ENCODE measurements around the gene TNIK. TPM values are rescaled to one million over a fixed set of nuclear protein-coding genes. Genes with fewer than 3 reads are reported as not detected.

Gene TNIK
- total and polyA plus RNA-seq, 10 of the 15 experiments (the other 5 are each of a cell fraction or from before 2014, with no cell fraction given): 13.9 to 74.3 (median 48.2) TPM

DNA sequence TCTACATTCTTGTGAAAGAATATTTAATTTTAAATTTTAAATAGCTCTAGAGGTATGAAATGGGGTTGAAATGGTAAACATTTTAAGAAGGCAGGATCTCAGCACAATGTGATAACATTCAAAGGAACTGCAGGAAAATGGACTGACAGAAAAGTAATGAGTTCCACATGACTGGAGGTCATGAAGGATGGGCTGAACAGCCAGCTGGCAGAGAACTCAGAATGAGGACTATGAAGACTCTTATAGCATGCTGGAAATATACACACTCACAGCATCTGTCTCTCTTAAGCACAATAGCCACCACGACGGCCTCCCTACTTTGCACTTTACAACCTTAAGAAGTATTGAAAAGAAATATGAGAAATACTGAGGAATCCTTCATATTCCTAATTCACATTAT is 94.7 kb downstream of the TNIK start (continued):
- TF ChIP-seq, protein P1, sequence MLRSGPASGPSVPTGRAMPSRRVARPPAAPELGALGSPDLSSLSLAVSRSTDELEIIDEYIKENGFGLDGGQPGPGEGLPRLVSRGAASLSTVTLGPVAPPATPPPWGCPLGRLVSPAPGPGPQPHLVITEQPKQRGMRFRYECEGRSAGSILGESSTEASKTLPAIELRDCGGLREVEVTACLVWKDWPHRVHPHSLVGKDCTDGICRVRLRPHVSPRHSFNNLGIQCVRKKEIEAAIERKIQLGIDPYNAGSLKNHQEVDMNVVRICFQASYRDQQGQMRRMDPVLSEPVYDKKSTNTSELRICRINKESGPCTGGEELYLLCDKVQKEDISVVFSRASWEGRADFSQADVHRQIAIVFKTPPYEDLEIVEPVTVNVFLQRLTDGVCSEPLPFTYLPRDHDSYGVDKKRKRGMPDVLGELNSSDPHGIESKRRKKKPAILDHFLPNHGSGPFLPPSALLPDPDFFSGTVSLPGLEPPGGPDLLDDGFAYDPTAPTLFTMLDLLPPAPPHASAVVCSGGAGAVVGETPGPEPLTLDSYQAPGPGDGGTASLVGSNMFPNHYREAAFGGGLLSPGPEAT (IDR thresholded peaks at IDR 0.05; ENCODE audit: low read depth): no peak

DNA sequence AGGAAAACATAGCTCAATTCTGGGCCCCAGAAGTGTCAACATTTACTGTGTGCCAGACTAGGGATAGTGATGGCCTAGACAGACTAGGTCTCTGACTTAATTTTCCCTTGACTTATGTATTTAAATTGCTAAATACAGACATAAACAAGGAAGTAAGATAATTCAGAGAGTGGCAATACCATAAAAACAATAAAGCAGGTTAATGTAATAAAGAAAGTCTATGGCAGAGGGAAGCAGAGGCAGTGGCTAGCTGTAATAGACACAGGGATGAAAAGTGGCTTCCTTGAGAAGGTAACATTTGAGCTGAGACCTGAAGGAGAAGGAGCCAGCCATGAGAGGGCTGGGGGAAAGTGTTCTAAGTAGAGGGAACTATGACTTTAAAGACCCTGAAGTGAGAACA is 95.7 kb downstream of the TNIK start:
- H2AFZ ChIP-seq (ENCODE audit: control insufficient read depth, low read depth, low read length): no peak overlapping the region
- intact Hi-C loops (cut with micrococcal nuclease; ENCODE audit: unreplicated experiment) (no loop called here), in situ Hi-C loops (cut with MboI) (no loop called here)
- H3K79me2 ChIP-seq (ENCODE audit: control insufficient read depth, insufficient read depth, low read length): peaks cover 90% of the 10 kb centered on the region
- H3K27ac ChIP-seq (ENCODE audit: control insufficient read depth, insufficient read depth): no peak overlapping the region
- BruUV-seq (replicated peaks): no TSS peak
- H4K20me1 ChIP-seq (ENCODE audit: control insufficient read depth, insufficient read depth): no peaks in the 10 kb centered on the region
- H3K36me3 ChIP-seq (ENCODE audit: control insufficient read depth in 2 of 2, insufficient read depth in 2 of 2, low read length in 1 of 2): peaks cover 0 to 13% of the 10 kb centered on the region in 2 experiments; a peak in 2 of 4 replicates
- DNase-seq (ENCODE audit: low read depth, low spot score) (no peak), FAIRE-seq (no peak), ATAC-seq (no peak)
- H3K9me3 ChIP-seq (replicated peaks; ENCODE audit: control insufficient read depth, insufficient read depth, low read length): peaks cover 3% of the 10 kb centered on the region
- no peak overlapping the region for H3K9ac ChIP-seq (ENCODE audit: control insufficient read depth, insufficient read depth, low read length)
- ChIA-PET RAD21 (ENCODE audit: unreplicated experiment) (interaction anchor here (1.4 kb wide), 1 partner anchor 48 kb away, joined by 6 read pairs; no protein-coding TSS in a partner anchor), CTCF (interaction anchor here (1.1 to 3.0 kb wide), 4 partner anchors 10 to 201 kb away, joined by 3 to 12 read pairs (median 4); no protein-coding TSS in a partner anchor), SMC1A (ENCODE audit: uncharacterized antibody, unreplicated experiment) (interaction anchor here (0.7 to 6.5 kb wide), 9 partner anchors 7 to 97 kb away, joined by 3 to 56 read pairs (median 6); no protein-coding TSS in a partner anchor), POLR2A (interaction anchor here (0.7 to 1.0 kb wide), 2 partner anchors 33 to 62 kb away, joined by 3 to 10 read pairs; no protein-coding TSS in a partner anchor)
- H3K4me2 ChIP-seq (ENCODE audit: control insufficient read depth, insufficient read depth): no peak overlapping the region
- no peak overlapping the region for H3K4me3 ChIP-seq
- no peak for TF ChIP-seq ZSCAN29 (IDR thresholded peaks at IDR 0.05)
- no peak for TF ChIP-seq NR2C2 (IDR thresholded peaks at IDR 0.05; ENCODE audit: borderline replicate concordance, control insufficient read depth, insufficient read length, low read depth)
- TF ChIP-seq RUNX3 (IDR thresholded peaks at IDR 0.05; ENCODE audit: low read length): no peak
- TF ChIP-seq YBX1 (IDR thresholded peaks at IDR 0.05): no peak
- no peak for TF ChIP-seq CBX5 (IDR thresholded peaks at IDR 0.05; ENCODE audit: low read depth)
- no peak for TF ChIP-seq TARDBP (IDR thresholded peaks at IDR 0.05; ENCODE audit: borderline replicate concordance)
- TF ChIP-seq, protein P2, sequence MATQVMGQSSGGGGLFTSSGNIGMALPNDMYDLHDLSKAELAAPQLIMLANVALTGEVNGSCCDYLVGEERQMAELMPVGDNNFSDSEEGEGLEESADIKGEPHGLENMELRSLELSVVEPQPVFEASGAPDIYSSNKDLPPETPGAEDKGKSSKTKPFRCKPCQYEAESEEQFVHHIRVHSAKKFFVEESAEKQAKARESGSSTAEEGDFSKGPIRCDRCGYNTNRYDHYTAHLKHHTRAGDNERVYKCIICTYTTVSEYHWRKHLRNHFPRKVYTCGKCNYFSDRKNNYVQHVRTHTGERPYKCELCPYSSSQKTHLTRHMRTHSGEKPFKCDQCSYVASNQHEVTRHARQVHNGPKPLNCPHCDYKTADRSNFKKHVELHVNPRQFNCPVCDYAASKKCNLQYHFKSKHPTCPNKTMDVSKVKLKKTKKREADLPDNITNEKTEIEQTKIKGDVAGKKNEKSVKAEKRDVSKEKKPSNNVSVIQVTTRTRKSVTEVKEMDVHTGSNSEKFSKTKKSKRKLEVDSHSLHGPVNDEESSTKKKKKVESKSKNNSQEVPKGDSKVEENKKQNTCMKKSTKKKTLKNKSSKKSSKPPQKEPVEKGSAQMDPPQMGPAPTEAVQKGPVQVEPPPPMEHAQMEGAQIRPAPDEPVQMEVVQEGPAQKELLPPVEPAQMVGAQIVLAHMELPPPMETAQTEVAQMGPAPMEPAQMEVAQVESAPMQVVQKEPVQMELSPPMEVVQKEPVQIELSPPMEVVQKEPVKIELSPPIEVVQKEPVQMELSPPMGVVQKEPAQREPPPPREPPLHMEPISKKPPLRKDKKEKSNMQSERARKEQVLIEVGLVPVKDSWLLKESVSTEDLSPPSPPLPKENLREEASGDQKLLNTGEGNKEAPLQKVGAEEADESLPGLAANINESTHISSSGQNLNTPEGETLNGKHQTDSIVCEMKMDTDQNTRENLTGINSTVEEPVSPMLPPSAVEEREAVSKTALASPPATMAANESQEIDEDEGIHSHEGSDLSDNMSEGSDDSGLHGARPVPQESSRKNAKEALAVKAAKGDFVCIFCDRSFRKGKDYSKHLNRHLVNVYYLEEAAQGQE (IDR thresholded peaks at IDR 0.05; ENCODE audit: low read depth, low read length): no peak
- no peak for TF ChIP-seq ZNF217 (IDR thresholded peaks at IDR 0.05)
- no peak for TF ChIP-seq MYC (IDR thresholded peaks at IDR 0.05; ENCODE audit: insufficient read depth, insufficient read length, insufficient replicate concordance, low read length, severe bottlenecking)
- TF ChIP-seq, protein P3, sequence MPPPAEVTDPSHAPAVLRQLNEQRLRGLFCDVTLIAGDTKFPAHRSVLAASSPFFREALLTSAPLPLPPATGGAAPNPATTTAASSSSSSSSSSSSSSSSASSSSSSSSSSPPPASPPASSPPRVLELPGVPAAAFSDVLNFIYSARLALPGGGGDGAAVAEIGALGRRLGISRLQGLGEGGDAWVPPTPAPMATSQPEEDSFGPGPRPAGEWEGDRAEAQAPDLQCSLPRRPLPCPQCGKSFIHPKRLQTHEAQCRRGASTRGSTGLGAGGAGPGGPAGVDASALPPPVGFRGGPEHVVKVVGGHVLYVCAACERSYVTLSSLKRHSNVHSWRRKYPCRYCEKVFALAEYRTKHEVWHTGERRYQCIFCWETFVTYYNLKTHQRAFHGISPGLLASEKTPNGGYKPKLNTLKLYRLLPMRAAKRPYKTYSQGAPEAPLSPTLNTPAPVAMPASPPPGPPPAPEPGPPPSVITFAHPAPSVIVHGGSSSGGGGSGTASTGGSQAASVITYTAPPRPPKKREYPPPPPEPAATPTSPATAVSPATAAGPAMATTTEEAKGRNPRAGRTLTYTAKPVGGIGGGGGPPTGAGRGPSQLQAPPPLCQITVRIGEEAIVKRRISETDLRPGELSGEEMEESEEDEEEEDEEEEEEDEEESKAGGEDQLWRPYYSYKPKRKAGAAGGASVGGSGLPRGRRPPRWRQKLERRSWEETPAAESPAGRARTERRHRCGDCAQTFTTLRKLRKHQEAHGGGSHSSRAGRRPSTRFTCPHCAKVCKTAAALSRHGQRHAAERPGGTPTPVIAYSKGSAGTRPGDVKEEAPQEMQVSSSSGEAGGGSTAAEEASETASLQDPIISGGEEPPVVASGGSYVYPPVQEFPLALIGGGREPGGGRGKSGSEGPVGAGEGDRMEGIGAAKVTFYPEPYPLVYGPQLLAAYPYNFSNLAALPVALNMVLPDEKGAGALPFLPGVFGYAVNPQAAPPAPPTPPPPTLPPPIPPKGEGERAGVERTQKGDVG (CRISPR knock-in tag; IDR thresholded peaks at IDR 0.05): no peak
- TF ChIP-seq, protein P4, sequence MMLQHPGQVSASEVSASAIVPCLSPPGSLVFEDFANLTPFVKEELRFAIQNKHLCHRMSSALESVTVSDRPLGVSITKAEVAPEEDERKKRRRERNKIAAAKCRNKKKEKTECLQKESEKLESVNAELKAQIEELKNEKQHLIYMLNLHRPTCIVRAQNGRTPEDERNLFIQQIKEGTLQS (IDR thresholded peaks at IDR 0.05; ENCODE audit: borderline replicate concordance, extremely low read depth, low read depth, low read length): no peak
- no peak for TF ChIP-seq TCF12 (IDR thresholded peaks at IDR 0.05; ENCODE audit: low read depth, low read length)
- TF ChIP-seq SMARCA5 (IDR thresholded peaks at IDR 0.05): no peak
- peaks cover 19% of the 10 kb centered on the region for H3K4me1 ChIP-seq (ENCODE audit: control insufficient read depth, insufficient read depth, low read length)
- no peaks in the 10 kb centered on the region for H3K27me3 ChIP-seq (replicated peaks in 1 of 2; ENCODE audit: control insufficient read depth in 2 of 2, insufficient read depth in 2 of 2, low read length in 1 of 2)

Data from GM12878 (cell line).